ENCODE data around the gene STARD4. TPM values are rescaled to one million over a fixed set of nuclear protein-coding genes. Genes with fewer than 3 reads are reported as not detected.

STARD4 gene
- total RNA-seq, 3 donors from 2014 or later: 18.8 to 37.5 (median 36.0) TPM

DNA sequence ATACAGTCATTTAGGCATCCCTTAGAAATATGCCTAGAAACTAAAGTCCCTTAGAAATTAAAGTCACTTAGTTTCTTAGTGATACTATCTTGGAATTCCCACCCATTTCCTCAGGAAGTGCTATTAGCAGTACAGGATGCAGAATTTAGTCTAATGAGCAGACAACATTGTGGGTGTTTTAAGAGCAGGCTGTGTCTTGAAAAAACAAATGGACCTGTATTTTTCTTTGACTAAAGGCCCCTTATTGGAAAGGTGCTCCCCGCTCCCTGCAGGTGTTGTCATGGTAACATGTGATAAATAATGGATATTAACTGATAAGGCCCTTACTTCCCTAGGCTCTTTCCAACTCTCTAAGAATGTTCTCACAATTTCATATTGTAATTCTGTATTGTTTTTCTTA, 38.8 kb upstream of the STARD4 start:
- intact Hi-C loops (cut with DNase I, micrococcal nuclease): loop anchor here (5.0 kb wide), 1 partner anchor 596 kb away; no protein-coding TSS in a partner anchor
- H3K36me3 ChIP-seq (ENCODE audit: low read depth): no peaks in the 10 kb centered on the region
- TF ChIP-seq, protein P1, sequence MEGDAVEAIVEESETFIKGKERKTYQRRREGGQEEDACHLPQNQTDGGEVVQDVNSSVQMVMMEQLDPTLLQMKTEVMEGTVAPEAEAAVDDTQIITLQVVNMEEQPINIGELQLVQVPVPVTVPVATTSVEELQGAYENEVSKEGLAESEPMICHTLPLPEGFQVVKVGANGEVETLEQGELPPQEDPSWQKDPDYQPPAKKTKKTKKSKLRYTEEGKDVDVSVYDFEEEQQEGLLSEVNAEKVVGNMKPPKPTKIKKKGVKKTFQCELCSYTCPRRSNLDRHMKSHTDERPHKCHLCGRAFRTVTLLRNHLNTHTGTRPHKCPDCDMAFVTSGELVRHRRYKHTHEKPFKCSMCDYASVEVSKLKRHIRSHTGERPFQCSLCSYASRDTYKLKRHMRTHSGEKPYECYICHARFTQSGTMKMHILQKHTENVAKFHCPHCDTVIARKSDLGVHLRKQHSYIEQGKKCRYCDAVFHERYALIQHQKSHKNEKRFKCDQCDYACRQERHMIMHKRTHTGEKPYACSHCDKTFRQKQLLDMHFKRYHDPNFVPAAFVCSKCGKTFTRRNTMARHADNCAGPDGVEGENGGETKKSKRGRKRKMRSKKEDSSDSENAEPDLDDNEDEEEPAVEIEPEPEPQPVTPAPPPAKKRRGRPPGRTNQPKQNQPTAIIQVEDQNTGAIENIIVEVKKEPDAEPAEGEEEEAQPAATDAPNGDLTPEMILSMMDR (IDR thresholded peaks at IDR 0.05): no peak
- DNase-seq (no peak), ATAC-seq (no peak)
- no peak overlapping the region for H3K4me3 ChIP-seq
- no peaks in the 10 kb centered on the region for H3K9me3 ChIP-seq
- peaks cover 5% of the 10 kb centered on the region for H3K4me1 ChIP-seq (ENCODE audit: low read depth)

DNA sequence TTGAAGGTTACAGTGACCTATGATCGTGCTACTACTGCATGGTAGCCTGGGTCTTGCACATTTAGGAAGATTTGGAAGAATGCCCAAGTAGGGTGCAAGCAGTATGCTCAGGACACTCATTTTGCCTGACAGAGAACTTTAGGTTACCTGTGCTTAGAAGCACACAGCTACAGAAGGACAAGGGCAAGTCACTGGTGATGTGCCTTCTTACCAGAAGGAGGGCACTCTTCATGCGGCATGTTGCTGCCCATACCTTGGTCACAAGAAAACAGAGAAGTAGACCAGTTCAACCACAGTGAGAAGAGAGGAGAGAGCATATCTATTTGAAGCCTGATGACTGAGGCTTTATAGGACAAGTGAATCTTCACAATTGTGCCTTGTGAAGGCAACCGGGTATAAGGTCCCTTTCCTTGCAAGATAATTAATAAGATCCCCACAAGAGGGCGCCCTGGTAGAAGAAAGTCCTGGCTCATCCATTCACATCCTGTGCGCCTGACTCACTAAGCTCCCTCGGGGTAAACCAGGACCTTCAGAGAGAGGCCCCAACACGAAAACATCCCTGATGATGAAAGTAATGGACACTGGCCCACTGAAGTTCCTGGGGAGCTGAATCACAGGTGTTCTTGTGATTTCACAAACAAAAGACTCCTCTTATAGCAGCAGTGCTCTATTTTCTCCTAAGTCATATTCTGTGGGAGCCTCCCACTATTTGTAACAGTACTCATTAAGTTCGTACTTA, 38.1 kb upstream of the STARD4 start:
- Histone ChIP-seq H3K4me1 (ENCODE audit: low read depth) (peaks cover 5% of the 10 kb centered on the region), H3K9me3 (no peaks in the 10 kb centered on the region), H3K36me3 (ENCODE audit: low read depth) (no peaks in the 10 kb centered on the region), H3K4me3 (no peak overlapping the region)
- TF ChIP-seq, protein P1 (IDR thresholded peaks at IDR 0.05): no peak
- intact Hi-C loops (cut with DNase I, micrococcal nuclease): loop anchor here (5.0 kb wide), 1 partner anchor 597 kb away; no protein-coding TSS in a partner anchor
- ATAC-seq: peak; percentile 84
- peak in 2 of 3 donors; percentile 30 to 91 for DNase-seq

DNA sequence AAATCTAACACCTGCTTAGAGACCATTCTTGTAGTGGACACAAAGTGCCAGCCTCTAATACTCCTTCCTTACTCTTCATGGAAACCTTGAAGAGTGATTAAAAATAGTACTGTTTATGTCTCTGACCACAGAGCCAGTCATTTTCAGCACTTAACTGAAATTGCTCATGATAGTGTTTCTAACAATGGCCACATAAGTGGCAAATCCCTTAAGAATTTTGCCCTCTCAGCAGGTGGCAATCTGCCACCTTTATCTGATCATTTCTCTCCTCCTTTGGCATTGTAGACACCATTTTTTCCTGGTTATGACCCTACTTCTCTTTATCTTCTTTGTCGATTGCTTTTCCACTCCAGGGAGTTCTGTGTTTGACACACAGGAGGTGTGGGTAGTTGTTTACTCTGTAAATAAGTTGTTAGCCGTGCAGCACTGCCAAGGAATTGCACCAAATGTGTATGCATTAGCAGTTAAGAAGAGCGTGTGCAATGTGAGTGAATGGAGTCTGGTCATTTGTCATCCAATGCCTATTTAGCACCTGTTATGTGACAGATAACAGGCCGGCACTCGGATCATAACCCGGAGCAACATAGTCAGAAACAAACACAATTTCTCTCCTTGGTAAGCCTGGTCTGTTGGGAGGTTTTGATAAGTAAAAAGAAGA, 36.8 kb upstream of the STARD4 start:
- TF ChIP-seq, protein P1 (IDR thresholded peaks at IDR 0.05): no peak
- H3K36me3 ChIP-seq (ENCODE audit: low read depth): no peaks in the 10 kb centered on the region
- intact Hi-C loops (cut with DNase I, micrococcal nuclease): no loop called here
- no peak overlapping the region for H3K4me3 ChIP-seq
- ATAC-seq (peak; percentile 70), DNase-seq (peak in 1 of 3 donors; percentile 29)
- H3K4me1 ChIP-seq (ENCODE audit: low read depth): peaks cover 5% of the 10 kb centered on the region
- H3K9me3 ChIP-seq: no peaks in the 10 kb centered on the region

DNA sequence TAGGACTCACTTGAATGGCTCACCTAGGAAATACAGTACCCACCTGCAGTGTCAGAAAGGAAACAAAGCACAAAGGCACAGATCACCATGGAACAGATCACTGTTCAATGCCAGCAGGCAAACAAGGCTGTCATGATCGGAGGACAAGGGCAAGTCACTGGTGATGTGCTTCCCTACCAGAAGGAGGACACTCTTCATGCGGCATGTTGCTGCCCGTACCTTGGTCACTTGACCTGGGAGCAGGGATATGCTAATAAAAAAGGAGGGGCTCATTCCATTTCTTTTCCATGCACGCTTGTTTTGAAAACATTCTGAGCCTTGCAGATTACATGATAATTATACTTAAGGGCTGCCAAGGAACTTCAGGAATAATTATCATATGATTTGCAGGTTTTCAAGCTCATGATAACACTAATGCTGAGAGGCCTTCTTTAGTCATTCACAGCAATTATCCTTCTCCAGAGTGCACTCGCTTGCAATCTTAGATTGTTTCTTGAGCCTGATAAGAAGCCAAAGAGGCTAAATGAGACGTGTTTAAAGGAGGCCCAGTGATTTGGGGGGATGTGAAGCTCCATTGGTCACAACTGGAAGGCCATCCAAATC, 36.1 kb upstream of the STARD4 start:
- H3K4me1 ChIP-seq (ENCODE audit: low read depth): peaks cover 5% of the 10 kb centered on the region
- intact Hi-C loops (cut with DNase I, micrococcal nuclease): no loop called here
- TF ChIP-seq, protein P1 (IDR thresholded peaks at IDR 0.05): no peak
- H3K4me3 ChIP-seq: no peak overlapping the region
- H3K36me3 ChIP-seq (ENCODE audit: low read depth): no peaks in the 10 kb centered on the region
- ATAC-seq (no peak), DNase-seq (no peak)
- no peaks in the 10 kb centered on the region for H3K9me3 ChIP-seq

DNA sequence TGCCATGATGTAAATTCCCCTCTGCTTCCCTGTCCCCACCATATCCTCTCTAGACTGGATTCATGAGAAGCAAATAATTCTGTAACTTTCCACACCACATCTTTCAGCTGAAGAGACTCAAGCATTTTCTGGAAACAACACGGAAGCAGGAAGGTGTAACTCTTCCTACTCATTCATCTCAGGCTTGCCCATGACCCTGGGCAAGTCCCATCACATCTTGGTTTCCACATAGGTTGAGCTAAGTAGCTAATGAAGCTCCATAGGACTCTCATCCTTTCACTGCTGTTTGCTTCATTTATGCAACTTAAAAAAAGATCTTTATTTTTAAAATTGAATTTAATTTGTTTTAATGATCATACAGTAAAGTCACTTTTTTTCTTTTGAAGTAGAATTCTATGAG, 32.7 kb upstream of the STARD4 start:
- Histone ChIP-seq H3K36me3 (ENCODE audit: low read depth) (no peaks in the 10 kb centered on the region), H3K4me1 (ENCODE audit: low read depth) (peaks cover 5% of the 10 kb centered on the region), H3K4me3 (no peak overlapping the region), H3K9me3 (no peaks in the 10 kb centered on the region)
- ATAC-seq (no peak), DNase-seq (no peak)
- intact Hi-C loops (cut with DNase I, micrococcal nuclease): no loop called here
- TF ChIP-seq, protein P1 (IDR thresholded peaks at IDR 0.05): no peak
